Tibial nerve (tissue), 4 donors: ENCODE data around the gene RAPGEF3. TPM values are rescaled to one million over a fixed set of nuclear protein-coding genes. Genes with fewer than 3 reads are reported as not detected.

ENCODE experiments used
- DNase-seq, 2 donors: peaks; one replicate each; pipeline ENCODE4 v3.0.0-alpha.2; 2019; ENCODE audit warnings: low spot score in 2 of 2
- H3K27ac ChIP-seq, 4 donors: fragments of 200-600 bp; sonication (generic) in 3 of 4; one replicate each; pipeline ENCODE4 v1.5.1; 2017 to 2019; ENCODE audit warnings: mild to moderate bottlenecking in 1 of 4
- H3K27me3 ChIP-seq, 2 donors: fragments of 200-600 bp; sonication (generic) in 1 of 2; one replicate each; pipeline versions ENCODE4 v1.5.1 to v1.6.0; 2017 to 2019
- H3K36me3 ChIP-seq, 3 donors: fragments of 200-600 bp; sonication (generic); one replicate each; pipeline ENCODE4 v1.5.1; 2018 to 2019
- H3K4me1 ChIP-seq, 4 donors: fragments of 200-600 bp; sonication (generic) in 3 of 4; one replicate each; pipeline ENCODE4 v1.5.1; 2017 to 2019
- H3K4me3 ChIP-seq, 4 donors: fragments of 200-600 bp; sonication (generic) in 3 of 4; one replicate each; pipeline ENCODE4 v1.5.1; 2017 to 2019; ENCODE audit warnings: mild to moderate bottlenecking in 1 of 4, moderate library complexity in 1 of 4
- H3K9me3 ChIP-seq, 4 donors: fragments of 200-600 bp; sonication (generic) in 3 of 4; one replicate each; pipeline ENCODE4 v1.5.1; 2017 to 2019
- CTCF ChIP-seq, 5 experiments: fragments of 200-600 bp in 3 of 5; fragments of 450-650 bp in 2 of 5; sonication (generic) in 3 of 5; IDR thresholded peaks; one replicate each; pipeline ENCODE4 v1.5.1; 2016 to 2019; ENCODE audit warnings: antibody characterized with exemption in 5 of 5, mild to moderate bottlenecking in 3 of 5, moderate library complexity in 2 of 5
- EP300 ChIP-seq, 2 donors: sonication (generic); formaldehyde crosslinking; IDR thresholded peaks; one replicate each; pipeline ENCODE4 v1.6.1; 2017; ENCODE audit warnings: antibody characterized with exemption in 2 of 2, mild to moderate bottlenecking in 1 of 2
- POLR2A ChIP-seq, 2 donors: fragments of 450-650 bp; IDR thresholded peaks; one replicate each; pipeline ENCODE4 v1.6.1; 2017; ENCODE audit warnings: antibody characterized with exemption in 2 of 2, mild to moderate bottlenecking in 2 of 2, moderate library complexity in 2 of 2
- WGBS, 2 donors: methylation state at CpG; one replicate each; pipeline ENCODE4 v1.1.5; 2018; 5-methylcytosine and 5-hydroxymethylcytosine counted together
- total RNA-seq, 4 donors: library from RNA; depleted of rRNA; stranded (reverse); fragments of >200 nt; gene quantifications; one replicate each; pipeline ENCODE4 v1.1.0, GENCODE V29; 2016

The RAPGEF3 gene
- total RNA-seq, 4 donors from 2014 or later, result 47.3 to 109 (median 83.6) TPM

GRCh38 chr12:47783024-47783755 is 24.5 kb upstream of the RAPGEF3 start:
- no peak overlapping the region for H3K4me3 ChIP-seq
- peaks cover 4 to 78% (median 20%) of the 10 kb centered on the region in 3 donors for H3K36me3 ChIP-seq
- H3K27ac ChIP-seq, result peak overlapping the region; percentile 1 to 86 (median 54)
- WGBS, 2 donors, result 51 to 62% methylated on average over 14 to 16 of the region's 17 CpGs
- DNase-seq, result no peak
- peaks cover 0 to 63% (median 17%) of the 10 kb centered on the region in 4 donors for H3K4me1 ChIP-seq
- H3K27me3 ChIP-seq, result no peaks in the 10 kb centered on the region
- no peak for TF ChIP-seq EP300 (IDR thresholded peaks at IDR 0.05)
- H3K9me3 ChIP-seq, result no peaks in the 10 kb centered on the region

DNA sequence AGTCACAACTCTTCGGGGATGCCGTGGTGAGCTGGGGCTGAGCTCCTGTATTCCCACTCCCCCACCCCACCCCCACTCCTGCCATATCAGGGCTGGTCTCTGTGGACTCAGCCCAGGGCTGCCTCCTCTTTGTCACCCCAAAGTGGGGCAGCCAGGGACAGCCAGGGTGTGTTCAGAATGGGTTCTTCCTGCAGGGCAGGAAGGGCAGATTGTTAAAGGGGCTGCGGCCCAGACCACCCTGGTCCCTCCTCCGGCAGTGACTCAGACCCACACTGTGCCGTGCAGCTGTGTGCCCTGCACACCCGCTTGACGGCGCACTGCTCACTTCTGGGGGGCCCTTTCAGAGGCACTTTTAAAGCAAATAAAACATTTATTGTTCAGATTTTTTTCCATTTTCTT is 23.7 kb upstream of the RAPGEF3 start:
- Histone ChIP-seq H3K27ac (peak overlapping the region in 2 of 4 donors; percentile 77 to 86), H3K9me3 (no peaks in the 10 kb centered on the region), H3K27me3 (no peaks in the 10 kb centered on the region), H3K4me3 (no peak overlapping the region), H3K4me1 (peaks cover 0 to 65% (median 24%) of the 10 kb centered on the region in 4 donors), H3K36me3 (peaks cover 2 to 70% (median 19%) of the 10 kb centered on the region in 3 donors)
- 43 to 58% methylated on average over 8 of the region's 8 CpGs for whole genome bisulfite sequencing, 2 donors
- no peak for DNase-seq
- TF ChIP-seq POLR2A (IDR thresholded peaks at IDR 0.05) (no peak), EP300 (IDR thresholded peaks at IDR 0.05) (no peak), CTCF (IDR thresholded peaks at IDR 0.05) (no peak)

DNA sequence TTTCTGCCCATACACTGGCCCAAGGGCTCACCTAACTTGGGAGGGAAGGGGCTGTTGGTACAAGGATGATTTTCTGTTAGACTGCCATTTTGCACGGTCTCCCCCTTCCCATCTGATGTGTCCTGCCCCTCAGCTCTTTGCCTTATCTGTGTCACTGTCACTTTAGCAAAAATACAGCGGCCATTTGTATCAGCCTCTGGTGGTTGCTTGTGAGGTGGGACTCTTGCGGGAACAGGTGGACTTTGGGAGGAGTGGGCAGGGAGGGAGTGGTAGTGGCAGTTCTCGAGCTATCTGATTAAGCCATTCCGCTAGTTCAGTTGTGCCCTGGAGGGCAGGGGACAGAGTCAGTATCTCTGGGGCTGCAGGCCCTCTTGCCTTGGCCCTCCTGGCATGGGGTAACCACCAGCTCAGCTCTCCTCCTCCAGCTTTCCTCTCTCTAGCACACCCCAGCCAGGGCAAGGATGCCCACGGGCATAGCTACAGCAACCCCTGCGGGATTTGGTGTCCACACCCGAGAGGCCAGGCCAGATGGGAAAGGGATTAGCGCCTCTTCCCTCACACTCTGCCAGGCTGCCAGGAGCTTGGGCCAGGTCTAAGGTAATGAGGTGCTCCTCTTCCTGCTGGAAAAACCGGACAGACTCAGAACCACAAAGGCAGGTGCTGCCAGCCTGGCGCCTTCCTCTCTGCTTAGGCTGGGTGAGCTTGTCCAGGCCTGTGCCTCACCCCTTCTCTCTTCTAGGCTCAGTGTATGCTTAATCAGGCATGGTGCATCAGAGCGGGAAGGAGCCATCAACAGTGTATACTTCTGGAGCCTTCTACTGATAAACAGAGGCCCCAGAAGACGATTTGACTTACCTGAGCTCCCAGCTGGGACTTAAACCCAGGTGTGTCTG is 23.0 kb upstream of the RAPGEF3 start:
- 75 to 82% methylated on average over 13 of the region's 13 CpGs for WGBS, 2 donors
- TF ChIP-seq POLR2A (IDR thresholded peaks at IDR 0.05), result no peak
- TF ChIP-seq CTCF (IDR thresholded peaks at IDR 0.05), result no peak
- peak in 1 of 2 donors; percentile 7 for TF ChIP-seq EP300 (IDR thresholded peaks at IDR 0.05)
- Histone ChIP-seq H3K4me1 (peaks cover 0 to 65% (median 30%) of the 10 kb centered on the region in 4 donors), H3K9me3 (no peaks in the 10 kb centered on the region), H3K27me3 (no peaks in the 10 kb centered on the region), H3K27ac (peak overlapping the region in 2 of 4 donors; percentile 77 to 86), H3K4me3 (no peak overlapping the region), H3K36me3 (peaks cover 2 to 63% (median 19%) of the 10 kb centered on the region in 3 donors)
- DNase-seq, result no peak

- WGBS, 2 donors, result 55 to 73% methylated on average over 6 to 11 of the region's 11 CpGs
- no peak for DNase-seq
- Histone ChIP-seq H3K36me3 (peaks cover 2 to 46% (median 15%) of the 10 kb centered on the region in 3 donors), H3K9me3 (no peaks in the 10 kb centered on the region), H3K4me3 (no peak overlapping the region), H3K27ac (peak overlapping the region in 2 of 4 donors; percentile 62 to 63), H3K27me3 (no peaks in the 10 kb centered on the region), H3K4me1 (peaks cover 0 to 73% (median 39%) of the 10 kb centered on the region in 4 donors)
- TF ChIP-seq EP300 (IDR thresholded peaks at IDR 0.05), result no peak
- TF ChIP-seq POLR2A (IDR thresholded peaks at IDR 0.05), result no peak
- TF ChIP-seq CTCF (IDR thresholded peaks at IDR 0.05), result no peak
Observed at GRCh38 chr12:47779943-47780504, 21.3 kb upstream of the RAPGEF3 start.

DNA sequence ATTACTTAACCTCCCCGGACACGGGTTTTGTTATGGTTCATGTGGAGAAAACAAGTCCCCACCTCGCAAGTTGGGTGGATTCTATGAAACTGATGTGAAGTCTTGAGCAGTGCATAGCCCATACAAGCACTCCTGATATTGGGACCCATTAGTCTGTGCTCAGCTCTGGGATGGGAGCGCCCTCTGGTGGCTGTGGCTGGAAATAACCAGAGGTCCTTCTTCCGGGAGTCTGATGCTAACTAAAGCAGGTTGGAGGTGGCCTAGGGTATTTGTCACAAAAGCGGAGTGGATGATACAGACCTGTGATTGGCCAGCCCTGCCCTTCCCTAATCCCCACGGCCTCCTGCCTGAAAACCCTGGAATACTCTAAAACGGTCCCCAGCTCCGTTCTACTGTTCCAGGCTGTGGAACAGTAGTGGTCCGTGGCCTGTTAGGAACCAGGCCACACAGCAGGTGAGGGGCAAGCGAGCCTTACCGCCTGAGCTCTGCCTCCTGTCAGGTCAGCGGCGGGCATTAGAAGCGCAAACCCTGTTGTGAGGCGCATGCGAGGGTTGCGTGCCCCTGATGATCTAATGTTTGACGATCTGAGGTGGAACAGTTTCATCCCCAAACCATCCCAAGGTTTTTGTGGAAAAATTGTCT is 20.7 kb upstream of the RAPGEF3 start:
- peaks cover 2 to 40% (median 9%) of the 10 kb centered on the region in 3 donors for H3K36me3 ChIP-seq
- H3K4me1 ChIP-seq, result peaks cover 0 to 79% (median 45%) of the 10 kb centered on the region in 4 donors
- H3K27ac ChIP-seq, result peak overlapping the region in 2 of 4 donors; percentile 62 to 63
- no peak overlapping the region for H3K4me3 ChIP-seq
- WGBS, 2 donors, result 28 to 35% methylated on average over 19 of the region's 19 CpGs
- no peak for TF ChIP-seq POLR2A (IDR thresholded peaks at IDR 0.05)
- TF ChIP-seq EP300 (IDR thresholded peaks at IDR 0.05), result peak in 1 of 2 donors; percentile 34
- peak; percentile 92 to 95 (median 93) for TF ChIP-seq CTCF (IDR thresholded peaks at IDR 0.05)
- DNase-seq, result peak; percentile 90 to 96
- no peaks in the 10 kb centered on the region for H3K27me3 ChIP-seq
- no peaks in the 10 kb centered on the region for H3K9me3 ChIP-seq
